Smooth muscle cell (in vitro differentiated cells): ENCODE measurements around the gene ERMAP. TPM values are rescaled to one million over a fixed set of nuclear protein-coding genes. Genes with fewer than 3 reads are reported as not detected.

ENCODE experiments used
- DNase-seq: peaks from one replicate; lab custom pipeline; 2025; ENCODE audit not compliant: unreplicated experiment; lab: John Stamatoyannopoulos, UW
- H2AFZ ChIP-seq: fragments of 200-600 bp; sonication (generic); 2 replicates; pipeline ENCODE4 v1.6.0; 2016; ENCODE audit warnings: antibody characterized with exemption, low read depth, mild to moderate bottlenecking
- H3F3A ChIP-seq: fragments of 200-600 bp; sonication (generic); 2 replicates; pipeline ENCODE4 v1.6.0; 2017; ENCODE audit warnings: antibody characterized with exemption, low read depth
- H3K27ac ChIP-seq: fragments of 200-600 bp; sonication (generic); 2 replicates; pipeline ENCODE4 v1.5.1; 2016; ENCODE audit warnings: low read depth, mild to moderate bottlenecking
- H3K27me3 ChIP-seq: fragments of 200-600 bp; sonication (generic); 2 replicates; pipeline ENCODE4 v1.6.1; 2016; ENCODE audit warnings: low read depth, mild to moderate bottlenecking
- H3K36me3 ChIP-seq: fragments of 200-600 bp; sonication (generic); 2 replicates; pipeline ENCODE4 v1.5.1; 2016; ENCODE audit warnings: low read depth
- H3K4me1 ChIP-seq: fragments of 200-600 bp; sonication (generic); 2 replicates; pipeline ENCODE4 v1.5.1; 2016; ENCODE audit warnings: low read depth
- H3K4me2 ChIP-seq: fragments of 200-600 bp; sonication (generic); 2 replicates; pipeline ENCODE4 v1.6.0; 2016; ENCODE audit warnings: mild to moderate bottlenecking
- H3K4me3 ChIP-seq: fragments of 200-600 bp; sonication (generic); 2 replicates; pipeline ENCODE4 v1.5.1; 2016; ENCODE audit warnings: mild to moderate bottlenecking
- H3K79me2 ChIP-seq: fragments of 200-600 bp; sonication (generic); 2 replicates; pipeline ENCODE4 v1.6.0; 2016; ENCODE audit warnings: low read depth, mild to moderate bottlenecking
- H3K9ac ChIP-seq: fragments of 200-600 bp; sonication (generic); 2 replicates; pipeline ENCODE4 v1.6.0; 2016; ENCODE audit warnings: low read depth
- H3K9me3 ChIP-seq: fragments of 200-600 bp; sonication (generic); replicated peaks from 2 replicates; pipeline ENCODE4 v1.5.1; 2016; ENCODE audit warnings: low read depth
- H4K20me1 ChIP-seq: fragments of 200-600 bp; sonication (generic); 2 replicates; pipeline ENCODE4 v1.6.0; 2016; ENCODE audit warnings: low read depth
- WGBS: methylation state at CpG from one replicate; pipeline ENCODE4 v1.1.7; 2016; ENCODE audit warnings: low lambda C conversion rate; 5-methylcytosine and 5-hydroxymethylcytosine counted together
- polyA plus RNA-seq: library from polyadenylated mRNA; unstranded; fragments of >200 nt; fragmentation: Nextera tagmentation; extraction: Ambion mirVana; gene quantifications from 2 replicates; pipeline ENCODE4 v1.2.1, GENCODE V29; 2016
- total RNA-seq: library from RNA; depleted of rRNA; stranded (reverse); fragments of >200 nt; gene quantifications from 2 replicates; pipeline ENCODE4 v1.2.3, GENCODE V29; 2014
- TF ChIP-seq, protein P1 (sequence below): fragments of 200-600 bp; sonication (generic); IDR thresholded peaks from 2 replicates; pipeline ENCODE4 v1.5.1; 2017; ENCODE audit warnings: borderline replicate concordance, mild to moderate bottlenecking, antibody characterized with exemption; ENCODE audit not compliant: insufficient read depth, poor library complexity, severe bottlenecking

The ERMAP gene
- total and polyA plus RNA-seq, 2 experiments from 2014 or later, result 4.1 to 5.1 TPM

DNA sequence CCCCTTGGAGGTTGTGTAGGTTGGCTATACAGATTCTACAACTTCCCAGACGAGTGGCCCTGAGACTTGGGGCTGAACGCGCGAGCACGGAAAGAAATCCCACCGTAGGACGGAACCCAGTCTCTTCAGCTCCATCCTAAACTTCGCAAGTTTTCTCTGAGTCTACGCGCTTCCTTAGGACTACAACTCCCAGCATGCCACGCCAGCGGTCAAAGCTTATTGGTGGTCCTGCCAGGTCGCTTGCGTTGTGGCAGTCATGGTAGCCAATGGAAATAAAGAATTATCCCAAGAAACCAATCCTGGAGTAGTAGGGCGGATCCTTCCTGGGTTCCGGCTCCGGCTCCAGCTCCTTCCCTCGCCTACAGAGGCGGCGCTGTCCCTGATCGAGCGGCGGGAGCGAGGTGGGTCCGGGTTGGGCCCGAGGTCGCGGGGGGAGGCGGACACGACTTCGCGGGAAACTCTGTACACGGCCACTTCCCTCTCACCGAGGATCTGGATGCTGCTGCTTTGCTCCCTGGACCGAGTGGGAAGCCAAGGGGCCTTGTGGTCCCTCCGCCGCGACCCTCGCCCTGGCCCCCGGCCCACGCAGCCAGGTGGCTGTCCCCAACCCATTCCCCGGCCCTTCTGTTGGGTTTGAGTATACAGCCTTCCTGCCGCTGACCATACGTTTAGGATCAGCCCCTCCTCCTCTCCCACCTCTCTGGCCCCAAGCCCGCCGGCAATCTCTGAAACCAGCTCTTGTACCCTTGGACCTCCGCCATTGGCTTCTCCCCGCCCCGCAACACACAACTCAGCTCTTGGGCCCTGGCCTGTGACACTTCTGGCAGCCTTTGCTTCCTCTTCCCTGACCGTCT lies 29.6 kb downstream of the ERMAP start, which contains the start of gene ZNF691:
Gene ZNF691, plus strand, starts transcription at position 357 of the 854 bp plus-strand sequence. CDS start 3,046 bp downstream, outside the sequence.
- Histone ChIP-seq H3K4me1 (peaks cover 14% of the 10 kb centered on the region), H3K9me3 (no peaks in the 10 kb centered on the region), H3K4me2 (peak within 1 kb of the TSS; percentile 97), H2AFZ (peak within 1 kb of the TSS; percentile 92), H3K9ac (peak within 1 kb of the TSS; percentile 60), H3K4me3 (peak within 1 kb of the TSS; percentile 81), H3F3A (no peaks in the 10 kb centered on the region), H4K20me1 (no peaks in the 10 kb centered on the region), H3K27me3 (no peaks in the 10 kb centered on the region), H3K36me3 (peaks cover 19% of the 10 kb centered on the region), H3K79me2 (peaks cover 14% of the 10 kb centered on the region), H3K27ac (no peak within 1 kb of the TSS)
- TF ChIP-seq, protein P1, sequence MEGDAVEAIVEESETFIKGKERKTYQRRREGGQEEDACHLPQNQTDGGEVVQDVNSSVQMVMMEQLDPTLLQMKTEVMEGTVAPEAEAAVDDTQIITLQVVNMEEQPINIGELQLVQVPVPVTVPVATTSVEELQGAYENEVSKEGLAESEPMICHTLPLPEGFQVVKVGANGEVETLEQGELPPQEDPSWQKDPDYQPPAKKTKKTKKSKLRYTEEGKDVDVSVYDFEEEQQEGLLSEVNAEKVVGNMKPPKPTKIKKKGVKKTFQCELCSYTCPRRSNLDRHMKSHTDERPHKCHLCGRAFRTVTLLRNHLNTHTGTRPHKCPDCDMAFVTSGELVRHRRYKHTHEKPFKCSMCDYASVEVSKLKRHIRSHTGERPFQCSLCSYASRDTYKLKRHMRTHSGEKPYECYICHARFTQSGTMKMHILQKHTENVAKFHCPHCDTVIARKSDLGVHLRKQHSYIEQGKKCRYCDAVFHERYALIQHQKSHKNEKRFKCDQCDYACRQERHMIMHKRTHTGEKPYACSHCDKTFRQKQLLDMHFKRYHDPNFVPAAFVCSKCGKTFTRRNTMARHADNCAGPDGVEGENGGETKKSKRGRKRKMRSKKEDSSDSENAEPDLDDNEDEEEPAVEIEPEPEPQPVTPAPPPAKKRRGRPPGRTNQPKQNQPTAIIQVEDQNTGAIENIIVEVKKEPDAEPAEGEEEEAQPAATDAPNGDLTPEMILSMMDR, result peak; percentile 9
- peak; percentile 57 for DNase-seq
- WGBS, result under 1% methylated on average over 48 of the region's 50 CpGs

DNA sequence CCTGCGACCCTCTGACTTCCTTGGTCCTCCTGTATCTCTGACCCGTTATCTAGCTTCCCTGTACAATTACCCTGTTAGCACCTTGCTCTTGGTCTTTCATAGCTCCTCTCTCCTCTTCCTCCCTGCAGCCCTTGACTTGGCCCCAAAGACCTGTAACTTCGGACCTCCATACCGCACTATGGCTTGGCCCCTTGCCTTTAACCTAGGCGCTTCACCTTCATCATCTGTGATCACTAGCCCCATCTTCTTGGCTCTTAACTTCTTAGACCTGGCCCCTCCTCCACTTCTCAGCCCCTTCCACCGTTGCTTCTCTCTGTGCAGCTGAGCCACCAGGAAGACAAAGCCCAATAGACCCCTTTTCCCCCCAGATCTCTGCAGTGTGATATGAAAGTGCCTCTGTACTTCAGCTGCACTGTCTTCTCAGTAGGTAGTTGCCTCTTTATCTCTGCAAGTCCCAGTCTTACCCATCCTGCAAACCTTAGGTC lies 30.2 kb downstream of the ERMAP start:
- Histone ChIP-seq H4K20me1 (no peaks in the 10 kb centered on the region), H3K4me3 (peak overlapping the region; percentile 81), H3K4me2 (peak overlapping the region; percentile 97), H2AFZ (peak overlapping the region; percentile 76), H3K9me3 (no peaks in the 10 kb centered on the region), H3K27me3 (no peaks in the 10 kb centered on the region), H3K36me3 (peaks cover 19% of the 10 kb centered on the region), H3K27ac (no peak overlapping the region), H3F3A (no peaks in the 10 kb centered on the region), H3K9ac (peak overlapping the region; percentile 60), H3K4me1 (peaks cover 14% of the 10 kb centered on the region), H3K79me2 (peaks cover 14% of the 10 kb centered on the region)
- DNase-seq, result no peak
- 19% methylated on average over 6 of the region's 6 CpGs for WGBS
- TF ChIP-seq, protein P1, result no peak

DNA sequence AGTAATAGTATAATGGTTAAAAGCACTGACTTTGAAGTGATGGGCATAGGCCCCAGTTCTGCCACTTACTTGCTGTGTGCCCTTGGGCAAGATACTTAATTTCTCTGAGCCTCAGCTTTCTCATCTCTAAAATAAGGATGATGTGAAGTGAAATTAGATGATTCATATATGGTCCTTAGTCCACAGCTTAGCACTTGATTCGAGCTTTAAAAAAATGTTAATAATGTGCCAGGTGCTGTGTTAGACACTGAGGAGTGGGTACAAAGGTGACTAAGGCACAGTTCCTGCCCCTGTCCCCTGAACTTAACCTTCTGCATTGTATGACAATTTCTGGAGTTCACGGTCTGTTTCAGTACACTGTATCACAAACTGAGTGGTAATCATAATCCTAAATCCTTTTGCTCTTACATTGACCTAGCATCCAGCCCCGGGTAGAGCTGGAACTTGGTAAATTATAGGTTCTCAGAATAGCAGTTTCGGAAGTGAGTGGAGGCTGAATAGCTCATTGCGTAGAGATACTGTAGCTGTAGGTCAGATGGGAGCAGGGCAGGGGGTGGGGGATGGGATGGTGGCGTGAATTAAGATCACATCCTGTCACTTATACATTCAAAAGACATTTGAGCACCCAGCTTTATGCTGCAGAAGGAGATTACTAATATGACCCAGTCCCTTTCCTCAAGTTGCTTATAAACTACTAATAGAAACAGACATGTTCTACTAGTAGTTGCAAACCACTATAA lies 31.0 kb downstream of the ERMAP start:
- peak overlapping the region; percentile 97 for H3K4me2 ChIP-seq
- H3K4me3 ChIP-seq, result peak overlapping the region; percentile 81
- H3K79me2 ChIP-seq, result peaks cover 14% of the 10 kb centered on the region
- TF ChIP-seq, protein P1, result no peak
- H3K4me1 ChIP-seq, result peaks cover 14% of the 10 kb centered on the region
- no peak for DNase-seq
- no peaks in the 10 kb centered on the region for H3K27me3 ChIP-seq
- peaks cover 19% of the 10 kb centered on the region for H3K36me3 ChIP-seq
- WGBS, result 67% methylated on average over 6 of the region's 6 CpGs
- H3K27ac ChIP-seq, result no peak overlapping the region
- no peaks in the 10 kb centered on the region for H4K20me1 ChIP-seq
- H3K9ac ChIP-seq, result no peak overlapping the region
- H2AFZ ChIP-seq, result no peak overlapping the region
- no peaks in the 10 kb centered on the region for H3F3A ChIP-seq
- no peaks in the 10 kb centered on the region for H3K9me3 ChIP-seq
